ENCODE measurements around the gene GRIN2A. TPM values are rescaled to one million over a fixed set of nuclear protein-coding genes. Genes with fewer than 3 reads are reported as not detected.

GRIN2A gene
- total RNA-seq, 3 donors from 2014 or later, result 0.29 to 0.33 TPM; not detected in 1

DNA sequence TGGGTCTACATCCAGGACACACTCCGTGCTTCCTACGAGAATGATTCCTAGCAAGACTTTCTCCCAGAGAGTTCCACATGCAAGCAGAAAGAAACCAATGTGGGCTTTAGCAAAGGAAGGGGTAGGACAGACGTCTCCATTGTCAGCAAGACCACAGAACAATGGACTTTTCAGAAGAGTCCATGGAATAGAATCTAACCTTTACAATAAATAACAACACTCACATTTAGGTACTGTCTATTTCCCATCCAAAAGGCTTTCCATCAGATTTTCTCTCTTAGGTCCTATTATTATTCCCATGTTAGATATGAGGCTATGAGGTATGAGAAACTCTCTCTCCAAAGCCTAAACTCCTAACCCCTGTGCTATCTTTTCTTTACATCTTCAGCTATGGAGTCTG, 360.9 kb downstream of the GRIN2A start:
- H3K4me1 ChIP-seq, result no peaks in the 10 kb centered on the region
- DNase-seq (ENCODE audit: low spot score in 2 of 2), result no peak
- no peaks in the 10 kb centered on the region for H3K36me3 ChIP-seq
- no peak overlapping the region for H3K4me3 ChIP-seq
- TF ChIP-seq POLR2AphosphoS5 (IDR thresholded peaks at IDR 0.05), result no peak
- TF ChIP-seq, protein P1, sequence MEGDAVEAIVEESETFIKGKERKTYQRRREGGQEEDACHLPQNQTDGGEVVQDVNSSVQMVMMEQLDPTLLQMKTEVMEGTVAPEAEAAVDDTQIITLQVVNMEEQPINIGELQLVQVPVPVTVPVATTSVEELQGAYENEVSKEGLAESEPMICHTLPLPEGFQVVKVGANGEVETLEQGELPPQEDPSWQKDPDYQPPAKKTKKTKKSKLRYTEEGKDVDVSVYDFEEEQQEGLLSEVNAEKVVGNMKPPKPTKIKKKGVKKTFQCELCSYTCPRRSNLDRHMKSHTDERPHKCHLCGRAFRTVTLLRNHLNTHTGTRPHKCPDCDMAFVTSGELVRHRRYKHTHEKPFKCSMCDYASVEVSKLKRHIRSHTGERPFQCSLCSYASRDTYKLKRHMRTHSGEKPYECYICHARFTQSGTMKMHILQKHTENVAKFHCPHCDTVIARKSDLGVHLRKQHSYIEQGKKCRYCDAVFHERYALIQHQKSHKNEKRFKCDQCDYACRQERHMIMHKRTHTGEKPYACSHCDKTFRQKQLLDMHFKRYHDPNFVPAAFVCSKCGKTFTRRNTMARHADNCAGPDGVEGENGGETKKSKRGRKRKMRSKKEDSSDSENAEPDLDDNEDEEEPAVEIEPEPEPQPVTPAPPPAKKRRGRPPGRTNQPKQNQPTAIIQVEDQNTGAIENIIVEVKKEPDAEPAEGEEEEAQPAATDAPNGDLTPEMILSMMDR (IDR thresholded peaks at IDR 0.05), result no peak
- no peak for TF ChIP-seq POLR2A (IDR thresholded peaks at IDR 0.05)
- no peaks in the 10 kb centered on the region for H3K27me3 ChIP-seq
- H3K9me3 ChIP-seq, result no peaks in the 10 kb centered on the region
- no peak overlapping the region for H3K27ac ChIP-seq
- intact Hi-C loops (cut with DNase I; ENCODE audit: low total_unique reads), result no loop called here

- intact Hi-C loops (cut with DNase I; ENCODE audit: low total_unique reads), result no loop called here
- Histone ChIP-seq H3K4me3 (no peak overlapping the region), H3K36me3 (no peaks in the 10 kb centered on the region), H3K9me3 (no peaks in the 10 kb centered on the region), H3K4me1 (no peaks in the 10 kb centered on the region), H3K27ac (no peak overlapping the region), H3K27me3 (no peaks in the 10 kb centered on the region)
- TF ChIP-seq, protein P1 (IDR thresholded peaks at IDR 0.05), result no peak
- TF ChIP-seq POLR2A (IDR thresholded peaks at IDR 0.05), result no peak
- TF ChIP-seq POLR2AphosphoS5 (IDR thresholded peaks at IDR 0.05), result no peak
- no peak for DNase-seq (ENCODE audit: low spot score in 2 of 2)
Measured at GRCh38 chr16:9820476-9821246, 361.6 kb downstream of the GRIN2A start.

DNA sequence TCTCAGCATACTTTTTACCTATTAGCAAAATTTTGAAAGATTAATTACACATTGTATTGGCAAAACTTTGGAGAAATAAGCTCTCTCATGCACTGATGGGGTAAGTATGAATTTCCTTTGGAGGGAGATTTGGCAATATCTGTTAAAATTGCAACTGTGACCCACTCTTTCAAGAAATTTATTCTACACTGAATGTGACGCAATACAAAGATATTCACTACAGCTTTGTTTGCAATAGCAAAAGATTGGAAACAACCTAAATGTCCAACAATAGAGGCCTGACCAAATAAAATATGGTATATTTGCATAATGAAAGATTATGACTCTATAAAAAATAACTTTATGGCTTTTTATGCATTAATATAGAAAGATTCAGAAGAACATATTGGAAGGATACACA, 363.5 kb downstream of the GRIN2A start:
- no peak for DNase-seq (ENCODE audit: low spot score in 2 of 2)
- Histone ChIP-seq H3K4me3 (no peak overlapping the region), H3K36me3 (no peaks in the 10 kb centered on the region), H3K9me3 (no peaks in the 10 kb centered on the region), H3K4me1 (no peaks in the 10 kb centered on the region), H3K27me3 (no peaks in the 10 kb centered on the region), H3K27ac (no peak overlapping the region)
- intact Hi-C loops (cut with DNase I; ENCODE audit: low total_unique reads), result no loop called here
- TF ChIP-seq, protein P1 (IDR thresholded peaks at IDR 0.05), result no peak
- TF ChIP-seq POLR2A (IDR thresholded peaks at IDR 0.05), result no peak
- TF ChIP-seq POLR2AphosphoS5 (IDR thresholded peaks at IDR 0.05), result no peak

DNA sequence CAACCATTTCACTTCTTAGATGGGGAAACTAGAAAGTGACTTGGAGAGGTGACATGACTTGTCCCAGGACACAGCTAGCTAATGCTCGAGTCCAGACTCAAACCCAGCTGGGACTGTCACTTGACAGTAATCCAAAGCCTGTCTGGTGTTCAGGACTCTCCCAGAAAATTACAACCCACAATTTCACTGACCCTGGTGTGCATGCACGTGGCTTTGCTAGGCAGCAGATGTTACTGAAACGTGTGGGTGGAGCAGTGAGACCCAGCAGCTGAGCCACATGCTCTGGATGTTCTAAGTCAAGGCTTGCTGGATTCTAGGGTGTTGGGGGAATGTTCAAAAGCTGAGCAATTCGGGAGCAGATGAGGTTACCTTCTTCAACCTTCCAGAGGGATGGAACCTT, 364.6 kb downstream of the GRIN2A start:
- no peaks in the 10 kb centered on the region for H3K4me1 ChIP-seq
- intact Hi-C loops (cut with DNase I; ENCODE audit: low total_unique reads), result no loop called here
- no peaks in the 10 kb centered on the region for H3K9me3 ChIP-seq
- H3K27ac ChIP-seq, result no peak overlapping the region
- no peak overlapping the region for H3K4me3 ChIP-seq
- DNase-seq (ENCODE audit: low spot score in 2 of 2), result no peak
- H3K27me3 ChIP-seq, result no peaks in the 10 kb centered on the region
- TF ChIP-seq POLR2A (IDR thresholded peaks at IDR 0.05) (no peak), POLR2AphosphoS5 (IDR thresholded peaks at IDR 0.05) (no peak)
- TF ChIP-seq, protein P1 (IDR thresholded peaks at IDR 0.05), result no peak
- H3K36me3 ChIP-seq, result no peaks in the 10 kb centered on the region

DNA sequence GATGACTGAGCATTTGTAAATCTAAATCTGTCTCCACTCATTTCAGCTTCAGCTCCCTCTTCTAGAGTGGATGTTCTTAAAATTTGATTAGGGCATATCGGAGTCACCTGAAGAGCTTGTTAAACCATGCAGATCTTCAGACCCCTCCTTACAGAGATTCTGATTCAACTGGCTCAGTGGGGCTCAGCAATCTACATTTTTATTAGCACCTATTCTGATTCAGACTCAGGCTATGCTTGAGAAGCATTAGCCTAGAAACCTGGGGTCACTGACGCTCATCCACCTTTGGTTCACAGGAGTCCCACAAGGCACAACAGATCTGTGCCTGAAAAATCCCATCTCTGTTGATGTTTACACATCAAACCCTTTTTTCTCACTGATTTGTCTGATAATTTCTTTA, 365.6 kb downstream of the GRIN2A start:
- no peak for DNase-seq (ENCODE audit: low spot score in 2 of 2)
- H3K27ac ChIP-seq, result no peak overlapping the region
- H3K9me3 ChIP-seq, result no peaks in the 10 kb centered on the region
- H3K4me1 ChIP-seq, result no peaks in the 10 kb centered on the region
- no peak overlapping the region for H3K4me3 ChIP-seq
- TF ChIP-seq POLR2AphosphoS5 (IDR thresholded peaks at IDR 0.05) (no peak), POLR2A (IDR thresholded peaks at IDR 0.05) (no peak)
- TF ChIP-seq, protein P1 (IDR thresholded peaks at IDR 0.05), result no peak
- intact Hi-C loops (cut with DNase I; ENCODE audit: low total_unique reads), result no loop called here
- H3K27me3 ChIP-seq, result no peaks in the 10 kb centered on the region
- no peaks in the 10 kb centered on the region for H3K36me3 ChIP-seq
